Endothelial cell of umbilical vein (primary cell): ENCODE data around the gene NRSN1.

Experiments
- EZH2 ChIP-seq: IDR thresholded peaks from 2 replicates; pipeline ENCODE4 v1.6.1; 2012; ENCODE audit warnings: borderline replicate concordance, low read depth, mild to moderate bottlenecking, moderate library complexity, low read length, inconsistent platforms; ENCODE audit not compliant: severe bottlenecking
- JUN ChIP-seq: IDR thresholded peaks from 2 replicates; pipeline ENCODE4 v1.6.1; 2011; ENCODE audit warnings: borderline replicate concordance, low read depth; ENCODE audit not compliant: insufficient read length, insufficient read depth
- MYC ChIP-seq: IDR thresholded peaks from one replicate; pipeline ENCODE4 v1.6.1; 2011; ENCODE audit warnings: mild to moderate bottlenecking, low read depth, low read length
- POLR2A ChIP-seq: IDR thresholded peaks from 2 replicates; pipeline ENCODE4 v1.6.1; 2012; ENCODE audit warnings: low read depth, mild to moderate bottlenecking, control low read depth, low read length
- POLR2AphosphoS5 ChIP-seq: IDR thresholded peaks from 2 replicates; pipeline ENCODE4 v1.6.1; 2012; ENCODE audit warnings: low read depth, mild to moderate bottlenecking, control low read depth, low read length, moderate library complexity; ENCODE audit not compliant: insufficient read depth
- TF ChIP-seq, protein P1 (sequence below), 2 donors: IDR thresholded peaks; 1 replicate in 1 of 2; 2 replicates in 1 of 2; pipeline ENCODE4 v1.5.1; 2011; ENCODE audit warnings: low read length in 2 of 2, mild to moderate bottlenecking in 2 of 2, moderate library complexity in 2 of 2, control low read depth in 1 of 2, inconsistent platforms in 1 of 2, low read depth in 1 of 2; ENCODE audit not compliant: insufficient read depth in 1 of 2; ENCODE audit errors: extremely low read depth in 1 of 2
- TF ChIP-seq, protein P2 (sequence below): IDR thresholded peaks from 2 replicates; pipeline ENCODE4 v1.6.1; 2011; ENCODE audit not compliant: insufficient read depth, insufficient read length

DNA sequence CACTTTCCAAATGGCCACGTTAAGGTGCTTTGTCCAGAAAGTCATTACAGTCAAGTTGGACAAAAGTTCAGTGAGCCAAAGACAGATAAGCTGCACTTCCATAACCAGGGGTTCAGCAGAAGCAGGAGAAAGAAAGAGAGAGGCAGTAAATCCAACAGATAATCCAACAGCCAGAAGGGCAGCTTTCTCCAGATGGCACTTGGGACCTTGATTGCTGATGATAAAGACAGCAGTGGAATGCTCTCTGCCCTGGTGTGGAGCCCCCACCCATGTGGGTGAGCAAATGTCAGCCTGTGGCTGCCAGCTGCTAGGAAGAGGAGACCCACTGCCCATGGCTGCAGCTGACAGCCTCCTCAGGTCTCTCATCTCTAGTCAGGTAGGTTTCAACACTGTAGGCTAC, 18.7 kb upstream of the NRSN1 start:
- no peak for TF ChIP-seq POLR2A
- no peak for TF ChIP-seq EZH2
- no peak for TF ChIP-seq POLR2AphosphoS5
- TF ChIP-seq, protein P1, sequence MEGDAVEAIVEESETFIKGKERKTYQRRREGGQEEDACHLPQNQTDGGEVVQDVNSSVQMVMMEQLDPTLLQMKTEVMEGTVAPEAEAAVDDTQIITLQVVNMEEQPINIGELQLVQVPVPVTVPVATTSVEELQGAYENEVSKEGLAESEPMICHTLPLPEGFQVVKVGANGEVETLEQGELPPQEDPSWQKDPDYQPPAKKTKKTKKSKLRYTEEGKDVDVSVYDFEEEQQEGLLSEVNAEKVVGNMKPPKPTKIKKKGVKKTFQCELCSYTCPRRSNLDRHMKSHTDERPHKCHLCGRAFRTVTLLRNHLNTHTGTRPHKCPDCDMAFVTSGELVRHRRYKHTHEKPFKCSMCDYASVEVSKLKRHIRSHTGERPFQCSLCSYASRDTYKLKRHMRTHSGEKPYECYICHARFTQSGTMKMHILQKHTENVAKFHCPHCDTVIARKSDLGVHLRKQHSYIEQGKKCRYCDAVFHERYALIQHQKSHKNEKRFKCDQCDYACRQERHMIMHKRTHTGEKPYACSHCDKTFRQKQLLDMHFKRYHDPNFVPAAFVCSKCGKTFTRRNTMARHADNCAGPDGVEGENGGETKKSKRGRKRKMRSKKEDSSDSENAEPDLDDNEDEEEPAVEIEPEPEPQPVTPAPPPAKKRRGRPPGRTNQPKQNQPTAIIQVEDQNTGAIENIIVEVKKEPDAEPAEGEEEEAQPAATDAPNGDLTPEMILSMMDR (IDR thresholded peaks at IDR 0.05; ENCODE audit: extremely low read depth in 1 of 2, insufficient read depth in 1 of 2, low read depth in 1 of 2, low read length in 2 of 2), result no peak
- TF ChIP-seq JUN, result no peak
- TF ChIP-seq, protein P2, sequence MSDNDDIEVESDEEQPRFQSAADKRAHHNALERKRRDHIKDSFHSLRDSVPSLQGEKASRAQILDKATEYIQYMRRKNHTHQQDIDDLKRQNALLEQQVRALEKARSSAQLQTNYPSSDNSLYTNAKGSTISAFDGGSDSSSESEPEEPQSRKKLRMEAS, result no peak
- TF ChIP-seq MYC, result no peak
